HEK293T (cell line): Measurements from ENCODE around the gene GRIK4.

Experiments
- ARNT ChIP-seq: fragments of 450-650 bp; IDR thresholded peaks from 2 replicates; pipeline ENCODE4 v1.6.1; 2017; ENCODE audit warnings: mild to moderate bottlenecking
- BHLHE40 ChIP-seq: fragments of 450-650 bp; IDR thresholded peaks from 2 replicates; pipeline ENCODE4 v1.6.1; 2016; ENCODE audit warnings: mild to moderate bottlenecking, moderate library complexity, borderline replicate concordance
- CTBP1 ChIP-seq: fragments of 450-650 bp; IDR thresholded peaks from 2 replicates; pipeline ENCODE4 v1.6.1; 2016; ENCODE audit warnings: borderline replicate concordance
- ELF4 ChIP-seq: fragments of 450-650 bp; IDR thresholded peaks from 2 replicates; pipeline ENCODE4 v1.6.1; 2017; ENCODE audit warnings: antibody characterized with exemption
- FOXA1 ChIP-seq: fragments of 450-650 bp; IDR thresholded peaks from 2 replicates; pipeline ENCODE4 v1.6.1; 2016; ENCODE audit warnings: mild to moderate bottlenecking
- FOXK2 ChIP-seq: fragments of 450-650 bp; IDR thresholded peaks from 2 replicates; pipeline ENCODE4 v1.6.1; 2016; ENCODE audit warnings: mild to moderate bottlenecking
- FOXM1 ChIP-seq: fragments of 450-650 bp; IDR thresholded peaks from 2 replicates; pipeline ENCODE4 v1.6.1; 2017; ENCODE audit warnings: mild to moderate bottlenecking, borderline replicate concordance
- L3MBTL2 ChIP-seq: fragments of 450-650 bp; conservative IDR thresholded peaks from 2 replicates; pipeline ENCODE4 v1.6.1; 2016; ENCODE audit warnings: mild to moderate bottlenecking
- NFRKB ChIP-seq: fragments of 450-650 bp; IDR thresholded peaks from 2 replicates; pipeline ENCODE4 v1.6.1; 2016; ENCODE audit warnings: mild to moderate bottlenecking, moderate library complexity
- PKNOX1 ChIP-seq: fragments of 450-650 bp; IDR thresholded peaks from 2 replicates; pipeline ENCODE4 v1.6.1; 2016
- SP1 ChIP-seq: fragments of 450-650 bp; IDR thresholded peaks from 2 replicates; pipeline ENCODE4 v1.6.1; 2017
- TARDBP ChIP-seq: fragments of 450-650 bp; IDR thresholded peaks from 2 replicates; pipeline ENCODE4 v1.6.1; 2016
- ZNF384 ChIP-seq: fragments of 450-650 bp; IDR thresholded peaks from 2 replicates; pipeline ENCODE4 v1.6.1; 2016

DNA sequence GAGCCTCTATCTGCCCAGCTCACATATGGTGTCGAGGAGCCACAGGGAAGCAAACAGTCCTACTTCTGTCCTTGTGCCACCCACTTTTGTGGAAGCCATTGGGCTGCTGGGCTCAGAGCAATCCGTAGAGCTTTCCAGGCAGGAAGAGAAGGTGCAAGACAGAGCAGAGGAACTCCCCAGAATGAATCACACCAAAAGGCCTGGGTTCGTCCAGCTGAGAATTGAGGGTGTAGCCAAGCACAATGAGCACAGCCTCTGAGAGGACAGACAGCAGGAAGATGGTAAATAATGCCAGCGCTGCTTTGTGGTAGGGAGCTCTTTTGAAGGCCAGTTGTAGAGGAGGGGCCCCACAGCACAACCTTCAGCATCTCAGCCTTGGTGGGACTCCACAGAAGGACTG, 237.8 kb downstream of the GRIK4 start:
- TF ChIP-seq SP1 (no peak), FOXM1 (no peak), TARDBP (no peak), ELF4 (no peak), FOXA1 (no peak), PKNOX1 (no peak), NFRKB (no peak), ZNF384 (no peak), FOXK2 (no peak), BHLHE40 (no peak), ARNT (no peak), L3MBTL2 (no peak), CTBP1 (no peak)
